Keratinocyte (primary cell): ENCODE results near the gene NOS3.

Experiments
- EZH2 ChIP-seq: IDR thresholded peaks from one replicate; pipeline ENCODE4 v1.6.1; 2012; ENCODE audit warnings: inconsistent platforms, mild to moderate bottlenecking, low read length, moderate library complexity
- TF ChIP-seq, protein P1 (sequence below), 3 experiments: IDR thresholded peaks in 1 of 3; conservative IDR thresholded peaks in 1 of 3; optimal IDR thresholded peaks in 1 of 3; 2 replicates in 2 of 3; 3 replicates in 1 of 3; pipeline versions ENCODE3 to v1.5.1; 2011; ENCODE audit warnings: low read length in 3 of 3, mild to moderate bottlenecking in 3 of 3, moderate library complexity in 2 of 3, control low read depth in 1 of 3, inconsistent platforms in 1 of 3; ENCODE audit not compliant: insufficient read depth in 2 of 3; ENCODE audit errors: extremely low read depth in 1 of 3

DNA sequence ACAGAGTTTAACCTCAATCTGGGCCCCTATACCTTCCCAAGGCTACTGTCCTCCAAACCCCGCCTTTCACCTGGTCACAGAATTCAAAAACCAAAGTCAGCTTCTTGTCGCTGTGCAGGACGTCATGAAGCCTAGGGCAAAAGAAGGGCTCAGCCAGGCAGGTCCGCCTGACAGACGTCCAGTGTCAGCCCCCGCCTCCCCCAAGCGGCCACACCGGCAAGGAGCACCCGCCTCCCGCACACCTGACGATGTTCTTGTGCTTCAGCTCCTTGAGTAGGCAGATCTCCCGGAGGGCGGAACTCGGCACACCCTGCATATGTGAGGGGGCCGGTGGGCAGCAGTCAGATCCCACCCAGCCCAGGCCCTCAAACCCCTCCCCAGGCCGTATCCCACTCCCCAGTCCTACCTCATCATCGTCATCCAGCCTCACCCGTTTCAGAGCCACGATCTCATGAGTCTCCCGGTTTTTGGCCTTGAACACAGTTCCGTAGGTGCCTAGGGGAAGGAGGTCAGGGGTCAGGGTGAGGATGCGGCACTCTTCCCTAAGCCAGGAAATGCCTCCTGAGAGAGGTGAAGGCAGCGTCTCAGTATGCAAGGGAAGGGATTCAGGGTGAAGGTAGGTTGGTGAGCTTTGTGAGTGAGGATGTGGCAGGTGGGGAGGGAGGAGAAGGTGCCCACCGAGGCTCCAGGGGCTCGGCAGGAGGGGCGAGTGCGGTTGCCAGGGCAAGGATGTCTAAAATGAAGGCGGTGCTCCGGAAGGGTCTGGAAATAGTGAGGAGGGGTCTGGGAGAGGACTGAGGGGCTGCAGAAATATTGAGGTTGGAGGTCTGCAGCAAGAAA lies 66.1 kb downstream of the NOS3 start:
- TF ChIP-seq EZH2 = no peak
- TF ChIP-seq, protein P1, sequence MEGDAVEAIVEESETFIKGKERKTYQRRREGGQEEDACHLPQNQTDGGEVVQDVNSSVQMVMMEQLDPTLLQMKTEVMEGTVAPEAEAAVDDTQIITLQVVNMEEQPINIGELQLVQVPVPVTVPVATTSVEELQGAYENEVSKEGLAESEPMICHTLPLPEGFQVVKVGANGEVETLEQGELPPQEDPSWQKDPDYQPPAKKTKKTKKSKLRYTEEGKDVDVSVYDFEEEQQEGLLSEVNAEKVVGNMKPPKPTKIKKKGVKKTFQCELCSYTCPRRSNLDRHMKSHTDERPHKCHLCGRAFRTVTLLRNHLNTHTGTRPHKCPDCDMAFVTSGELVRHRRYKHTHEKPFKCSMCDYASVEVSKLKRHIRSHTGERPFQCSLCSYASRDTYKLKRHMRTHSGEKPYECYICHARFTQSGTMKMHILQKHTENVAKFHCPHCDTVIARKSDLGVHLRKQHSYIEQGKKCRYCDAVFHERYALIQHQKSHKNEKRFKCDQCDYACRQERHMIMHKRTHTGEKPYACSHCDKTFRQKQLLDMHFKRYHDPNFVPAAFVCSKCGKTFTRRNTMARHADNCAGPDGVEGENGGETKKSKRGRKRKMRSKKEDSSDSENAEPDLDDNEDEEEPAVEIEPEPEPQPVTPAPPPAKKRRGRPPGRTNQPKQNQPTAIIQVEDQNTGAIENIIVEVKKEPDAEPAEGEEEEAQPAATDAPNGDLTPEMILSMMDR (optimal IDR thresholded peaks at IDR 0.05 in 1 of 3, IDR thresholded peaks at IDR 0.05 in 1 of 3, conservative IDR thresholded peaks at IDR 0.05 in 1 of 3; ENCODE audit: extremely low read depth in 1 of 3, insufficient read depth in 2 of 3, low read length in 3 of 3) = no peak
